NCI-H1694 (cell line): Measurements from ENCODE around the gene APCDD1L.
"Not testable (repeated sequence)": the region's sequence is repeated elsewhere in the genome, so short reads cannot be mapped to it uniquely, and the experiment has no call there.

Source experiments
- DNase-seq: peaks from one replicate; lab custom pipeline; 2025; lab: John Stamatoyannopoulos, UW

APCDD1L gene

DNA sequence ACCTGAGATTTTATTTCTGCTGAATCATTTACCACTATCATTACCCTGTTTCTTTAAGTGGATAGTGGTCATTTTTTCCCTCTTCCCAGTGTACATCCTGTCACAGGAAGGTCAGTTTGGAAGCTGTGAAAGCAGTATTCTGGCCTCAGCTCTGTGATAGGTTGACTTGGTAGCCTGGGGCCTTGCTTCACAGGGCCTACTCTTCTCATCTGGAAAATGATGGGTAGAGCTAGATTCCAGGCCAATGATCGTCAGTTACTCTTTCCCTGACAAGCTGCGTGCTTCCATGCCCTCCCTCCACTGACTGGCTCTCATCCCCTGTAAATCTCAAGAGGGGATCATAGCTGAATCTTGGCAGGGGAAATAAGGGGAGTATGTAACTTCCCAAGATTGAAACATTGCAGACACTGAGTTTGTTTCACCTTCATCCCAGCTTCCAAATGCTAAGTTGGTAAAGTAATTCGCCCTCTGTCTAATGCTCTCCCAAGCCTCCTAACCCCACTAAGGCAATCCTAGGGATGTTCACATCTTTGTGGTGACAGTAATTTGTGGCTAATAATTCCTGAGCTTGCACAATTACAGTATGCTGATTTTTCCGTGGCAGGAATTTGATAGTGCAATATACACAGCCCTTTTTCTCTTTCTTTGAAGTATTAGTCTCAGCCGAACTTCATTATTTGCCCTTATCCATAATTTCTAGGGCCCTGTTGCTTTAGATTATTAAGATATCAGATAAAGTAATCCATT lies 75.0 kb downstream of the APCDD1L start:
- DNase-seq, result no peak

DNA sequence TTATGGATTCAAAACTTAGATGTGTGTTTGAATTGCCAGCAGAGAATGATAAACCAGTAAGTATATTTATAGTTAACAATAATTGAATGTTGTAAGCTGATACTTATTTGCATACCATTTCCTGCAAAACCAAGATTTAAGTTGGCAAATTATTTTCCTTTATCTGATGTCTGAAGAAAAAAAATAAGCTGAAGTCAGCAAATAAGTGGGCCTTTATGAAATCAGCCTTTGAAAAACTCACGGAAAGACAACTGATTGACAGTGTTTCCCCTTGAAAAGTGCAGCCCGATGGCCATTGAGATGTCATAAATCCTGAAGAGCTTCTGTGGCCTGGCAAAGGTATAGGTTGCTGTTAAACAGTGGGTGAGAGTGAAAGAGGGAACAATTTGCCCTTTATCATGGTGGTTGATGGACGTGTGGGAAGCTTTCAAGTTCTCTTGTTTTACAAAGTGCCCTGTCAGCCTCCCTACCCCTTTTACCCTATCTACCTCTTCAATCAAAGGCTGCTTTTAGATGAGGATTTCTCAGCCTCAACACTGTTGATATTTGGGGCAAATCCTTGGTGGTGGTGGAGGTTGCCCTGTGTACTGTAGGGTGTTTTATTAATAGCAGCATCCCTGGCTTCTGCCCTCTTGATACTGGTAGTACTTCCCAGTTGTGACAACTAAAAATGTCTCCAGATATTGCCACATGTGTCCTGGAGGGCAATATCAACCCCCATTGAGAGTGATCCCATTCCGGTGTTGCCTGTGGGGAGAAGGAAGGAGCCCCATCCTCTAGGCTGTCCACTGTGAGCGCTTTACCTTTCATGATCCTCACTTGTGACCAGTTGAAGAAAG lies 76.0 kb downstream of the APCDD1L start:
- DNase-seq, result no peak

DNA sequence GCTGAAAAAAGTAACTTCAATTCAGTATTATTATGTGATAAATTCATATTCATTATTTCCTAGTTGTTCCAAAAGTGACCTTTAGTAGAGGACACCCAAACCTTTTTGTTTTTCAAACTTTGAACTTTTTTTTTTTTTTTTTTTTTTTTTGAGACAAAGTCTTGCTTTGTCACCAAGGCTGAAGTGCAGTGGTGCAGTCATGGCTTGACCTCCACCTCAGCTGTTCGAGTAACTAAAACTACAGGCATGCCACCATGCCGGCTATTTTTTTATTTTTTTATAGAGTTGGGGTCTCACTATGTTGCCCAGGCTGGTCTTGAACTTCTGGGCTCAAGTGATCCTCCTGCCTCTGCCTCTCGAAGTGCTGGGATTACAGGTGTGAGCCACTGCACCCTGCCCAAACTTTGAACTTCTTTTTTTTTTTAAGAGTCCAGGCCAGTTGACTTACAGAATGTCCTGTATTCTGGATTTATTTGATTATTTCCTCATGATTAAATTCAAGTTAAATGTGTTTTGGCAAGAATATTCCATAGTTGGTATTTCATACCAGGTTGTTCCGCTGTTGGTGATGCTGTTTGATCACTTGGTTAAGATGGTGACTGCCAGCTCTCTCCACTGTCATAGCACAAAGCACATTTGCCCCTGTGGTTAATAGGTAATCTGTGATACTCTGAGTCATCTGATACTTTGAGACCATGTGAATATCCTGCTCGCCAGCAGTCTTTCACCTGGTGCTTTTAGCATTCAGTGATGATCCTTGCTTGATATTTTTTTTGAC lies 78.1 kb downstream of the APCDD1L start:
- DNase-seq, result no peak

DNA sequence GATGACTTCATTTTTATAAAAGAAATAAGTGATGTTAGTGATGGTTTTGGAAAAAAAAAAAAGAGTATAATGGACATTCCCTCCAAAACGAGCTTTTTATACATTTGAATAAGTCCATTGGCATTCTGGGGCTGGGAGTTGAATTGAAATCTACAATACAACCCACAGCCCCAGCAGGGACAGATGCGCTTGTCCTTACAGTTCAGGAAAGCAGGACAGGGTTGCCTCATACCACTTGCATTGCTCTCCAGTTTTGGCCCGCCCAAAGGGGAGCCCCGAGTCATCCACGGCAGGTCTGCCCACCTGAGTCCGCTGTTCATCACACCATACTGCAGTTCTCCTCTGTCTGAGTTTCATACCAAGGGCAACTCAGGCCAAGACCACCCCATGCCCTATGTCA lies 80.0 kb downstream of the APCDD1L start:
- no peak for DNase-seq

DNA sequence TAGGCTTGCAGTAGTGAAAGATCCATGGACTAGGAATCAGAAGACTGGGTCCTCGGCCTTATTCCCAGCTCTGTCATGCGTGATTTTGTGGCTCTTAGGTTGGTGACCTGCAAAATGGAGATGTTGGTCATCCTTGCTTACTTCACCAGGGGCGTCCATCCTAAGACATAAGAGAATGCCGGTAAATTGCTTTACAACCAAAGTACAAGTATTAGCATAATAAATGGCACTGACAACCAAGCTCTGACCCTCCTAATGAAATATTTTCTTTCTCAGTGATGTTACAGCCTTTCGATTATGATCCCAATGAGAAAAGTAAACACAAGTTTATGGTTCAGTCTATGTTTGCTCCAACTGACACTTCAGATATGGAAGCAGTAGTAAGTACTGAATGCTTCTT lies 80.9 kb downstream of the APCDD1L start:
- no peak for DNase-seq

DNA sequence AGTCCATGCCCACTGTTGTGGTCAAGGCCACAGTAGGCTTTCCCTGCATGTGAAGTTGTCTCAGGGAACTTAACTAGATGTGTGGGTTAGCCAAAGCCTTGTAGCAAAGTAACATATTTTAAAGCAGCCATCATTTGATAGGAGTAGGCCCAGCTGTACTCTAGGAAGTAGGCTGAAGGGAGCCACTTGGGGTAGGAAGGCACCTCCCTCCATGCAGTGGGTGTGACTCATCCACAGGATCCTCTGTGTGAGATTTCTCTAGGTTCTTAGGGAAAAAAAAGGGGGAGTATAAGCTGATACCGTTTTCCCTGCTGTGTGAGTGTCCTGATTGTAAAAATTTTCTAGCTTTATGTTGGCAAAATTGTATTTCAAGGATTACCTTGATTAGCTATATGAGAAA lies 81.4 kb downstream of the APCDD1L start:
- no peak for DNase-seq

DNA sequence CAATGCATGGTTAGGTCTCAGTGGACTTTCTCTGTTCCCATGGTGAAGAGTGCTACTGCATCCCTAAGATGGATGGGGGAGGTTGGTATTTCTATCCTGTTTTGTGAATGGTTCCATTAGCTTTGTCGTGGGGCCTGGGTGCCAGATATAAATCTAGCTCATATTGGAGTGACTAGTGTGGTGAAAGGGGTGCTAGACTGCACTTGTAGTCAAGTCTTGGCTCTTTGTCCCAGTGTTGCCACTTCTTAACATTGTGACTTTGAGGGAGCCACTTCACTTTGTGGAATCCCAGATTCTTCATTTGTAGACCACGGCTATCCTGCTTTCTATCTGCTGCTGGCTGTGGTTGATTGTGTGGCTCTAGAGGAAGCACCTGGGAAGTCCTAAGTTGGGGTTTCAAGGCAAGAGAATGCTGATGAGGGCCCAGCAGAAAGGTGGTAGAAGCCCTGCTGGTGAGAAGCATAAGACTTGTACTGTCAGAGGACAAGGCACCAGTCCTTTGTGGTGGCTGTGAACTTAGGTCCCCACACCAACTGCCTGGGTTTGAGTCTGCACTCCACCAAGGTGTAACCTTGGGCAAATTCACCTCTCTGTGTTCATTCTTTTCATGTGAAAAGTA lies 82.1 kb downstream of the APCDD1L start:
- DNase-seq, result no peak

DNA sequence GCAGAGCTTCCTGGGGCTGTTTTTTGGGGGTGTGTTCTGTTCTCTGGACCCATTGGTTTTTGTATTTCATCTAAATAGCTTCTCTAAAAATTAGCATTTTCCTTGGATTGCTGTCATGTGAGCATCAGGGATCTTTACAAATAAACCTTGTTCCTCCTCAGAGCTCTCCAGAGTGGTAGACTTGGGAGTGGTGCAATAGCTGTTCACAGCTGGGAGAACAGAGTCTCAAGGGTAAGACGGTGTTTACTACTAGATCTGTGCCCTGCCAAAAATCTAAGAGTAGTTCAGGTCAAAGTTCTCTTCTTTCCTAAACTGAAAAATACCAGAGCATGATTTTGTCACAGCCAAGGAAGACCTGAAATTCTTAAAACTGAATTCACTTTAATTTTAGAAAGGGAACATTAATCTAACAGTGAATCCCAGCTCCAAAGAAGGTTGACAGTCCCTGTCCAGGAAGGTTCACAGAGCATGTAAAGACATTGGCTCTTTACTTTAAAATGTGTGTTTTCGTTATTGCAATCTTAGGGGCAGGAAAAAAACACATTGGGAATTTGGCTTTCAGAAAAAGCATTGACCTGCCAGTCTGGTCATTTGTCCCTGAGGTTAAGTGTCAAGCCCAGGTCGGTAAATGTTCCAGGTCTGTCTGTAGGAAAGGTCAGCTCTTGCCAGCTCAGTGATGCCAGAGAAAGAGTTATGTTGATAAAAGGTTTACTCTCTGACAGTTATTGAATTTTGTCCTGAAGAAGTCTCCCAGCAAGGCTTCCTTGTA lies 82.8 kb downstream of the APCDD1L start:
- DNase-seq, result no peak

DNA sequence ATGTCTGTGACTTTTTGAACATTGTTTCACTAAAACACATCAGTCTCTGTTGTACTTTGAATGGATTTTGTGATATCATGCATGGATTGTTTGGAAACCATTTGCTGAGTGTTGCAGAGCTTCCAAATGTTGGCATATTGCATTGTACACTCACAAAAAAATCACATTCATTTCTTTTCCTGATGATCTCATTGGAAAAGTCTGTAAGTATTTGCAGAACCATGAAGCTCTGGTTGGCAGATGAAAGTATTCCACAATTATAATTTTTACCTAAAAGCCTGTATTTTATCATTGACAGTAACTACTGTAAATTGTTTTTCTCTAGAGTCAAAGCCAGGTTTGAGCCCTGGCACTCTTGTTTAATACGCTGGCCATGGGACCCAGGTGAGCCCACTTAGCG lies 84.1 kb downstream of the APCDD1L start:
- no peak for DNase-seq

DNA sequence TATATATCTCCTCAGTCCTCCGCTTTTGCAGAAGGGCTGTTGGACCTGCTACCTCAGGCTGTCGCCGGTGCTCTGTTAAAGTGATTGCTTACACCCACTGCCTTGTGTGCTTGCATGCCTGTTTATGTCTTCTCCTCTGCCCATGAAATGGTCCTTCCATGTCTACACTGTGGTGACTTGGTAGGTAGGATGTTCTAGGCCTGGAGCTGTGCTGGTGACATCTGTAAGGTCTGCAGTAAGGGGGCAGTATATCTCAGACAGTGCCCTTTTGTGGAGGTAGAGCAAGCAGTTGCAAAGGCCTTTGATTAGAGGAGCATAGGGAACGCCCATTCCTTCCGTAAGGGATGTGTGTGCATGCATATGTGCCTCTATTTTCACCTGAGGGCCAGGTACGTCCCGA lies 85.9 kb downstream of the APCDD1L start:
- no peak for DNase-seq

DNA sequence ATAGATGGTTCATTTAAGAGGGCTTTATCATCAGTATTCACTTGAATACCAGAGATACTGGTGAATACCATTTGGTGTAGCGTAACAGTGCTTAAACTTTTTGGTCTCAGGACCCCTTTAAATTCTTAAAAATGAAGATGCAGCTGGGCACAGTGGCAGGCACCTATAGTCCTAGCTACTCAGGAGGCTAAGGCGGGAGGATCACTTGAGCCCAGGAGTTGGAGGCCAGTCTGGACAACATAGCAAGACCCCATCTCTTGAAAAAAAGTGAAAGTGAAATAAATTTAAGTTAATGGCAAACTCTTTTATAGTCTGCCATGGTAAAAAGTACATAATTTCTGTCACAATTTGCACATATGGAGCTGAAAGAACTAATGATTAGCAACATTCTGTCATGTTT lies 86.8 kb downstream of the APCDD1L start:
- no peak for DNase-seq

DNA sequence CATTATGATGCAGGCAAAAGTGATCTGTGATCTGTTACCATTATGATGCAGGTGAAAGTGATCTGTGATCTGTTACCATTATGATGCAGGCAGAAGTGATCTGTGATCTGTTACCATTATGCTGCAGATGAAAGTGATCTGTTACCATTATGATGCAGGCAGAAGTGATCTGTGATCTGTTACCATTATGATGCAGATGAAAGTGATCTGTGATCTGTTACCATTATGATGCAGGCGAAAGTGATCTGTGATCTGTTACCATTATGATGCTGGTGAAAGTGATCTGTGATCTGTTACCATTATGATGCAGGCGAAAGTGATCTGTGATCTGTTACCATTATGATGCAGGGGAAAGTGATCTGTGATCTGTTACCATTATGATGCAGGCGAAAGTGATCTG lies 87.6 kb downstream of the APCDD1L start:
- not testable (repeated sequence) for DNase-seq

DNA sequence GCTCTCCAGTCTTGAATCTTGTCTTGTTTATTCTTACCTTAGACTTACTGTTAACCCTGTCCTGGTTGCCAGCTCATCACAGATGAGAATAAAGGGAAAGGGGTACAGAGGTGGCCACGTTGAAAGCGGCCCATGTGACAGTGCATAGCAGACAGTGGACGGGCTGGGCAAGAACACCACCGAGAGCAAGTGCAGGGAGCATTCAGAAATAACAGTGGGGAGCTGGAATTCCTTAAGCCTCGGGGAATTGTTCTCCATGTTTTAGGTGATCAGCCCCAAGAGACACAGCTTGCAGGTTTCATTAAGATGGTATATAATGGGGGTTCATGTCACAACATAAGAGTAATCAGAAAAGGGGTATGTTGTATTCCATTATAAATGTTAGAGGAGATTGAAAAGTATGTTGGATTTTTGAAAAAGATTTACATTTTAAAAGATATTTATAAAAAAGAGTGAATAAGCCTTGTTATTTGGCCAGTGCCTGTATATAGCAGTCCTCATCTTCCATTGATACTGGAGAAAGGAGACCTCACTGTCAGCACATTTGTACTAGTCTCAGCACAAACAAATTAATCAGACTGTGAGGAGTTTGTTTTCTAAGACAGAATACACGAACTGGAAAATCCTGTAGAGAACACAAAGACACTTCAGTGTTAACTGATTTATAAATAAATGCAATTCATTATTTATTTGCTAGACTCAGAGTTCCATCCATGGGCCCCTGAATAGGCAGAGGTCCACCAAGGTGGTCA lies 90.8 kb downstream of the APCDD1L start:
- no peak for DNase-seq

DNA sequence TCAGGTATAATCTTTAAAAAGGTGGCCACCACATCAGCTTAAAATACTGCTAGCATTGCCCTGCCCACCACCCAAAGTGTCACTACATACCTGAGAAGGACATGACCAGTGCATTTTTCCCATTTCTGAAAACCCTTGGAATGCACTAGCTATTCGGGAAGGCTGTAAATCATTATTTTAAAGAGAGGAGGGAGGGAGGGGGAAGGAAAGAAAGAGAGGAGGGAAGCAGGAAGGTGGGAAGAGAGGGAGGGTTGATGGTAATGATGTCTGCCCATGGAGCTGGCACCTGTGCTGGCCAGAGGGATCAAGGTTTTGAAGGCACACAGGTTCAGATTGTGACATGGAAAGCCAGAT lies 93.7 kb downstream of the APCDD1L start:
- DNase-seq, result no peak

DNA sequence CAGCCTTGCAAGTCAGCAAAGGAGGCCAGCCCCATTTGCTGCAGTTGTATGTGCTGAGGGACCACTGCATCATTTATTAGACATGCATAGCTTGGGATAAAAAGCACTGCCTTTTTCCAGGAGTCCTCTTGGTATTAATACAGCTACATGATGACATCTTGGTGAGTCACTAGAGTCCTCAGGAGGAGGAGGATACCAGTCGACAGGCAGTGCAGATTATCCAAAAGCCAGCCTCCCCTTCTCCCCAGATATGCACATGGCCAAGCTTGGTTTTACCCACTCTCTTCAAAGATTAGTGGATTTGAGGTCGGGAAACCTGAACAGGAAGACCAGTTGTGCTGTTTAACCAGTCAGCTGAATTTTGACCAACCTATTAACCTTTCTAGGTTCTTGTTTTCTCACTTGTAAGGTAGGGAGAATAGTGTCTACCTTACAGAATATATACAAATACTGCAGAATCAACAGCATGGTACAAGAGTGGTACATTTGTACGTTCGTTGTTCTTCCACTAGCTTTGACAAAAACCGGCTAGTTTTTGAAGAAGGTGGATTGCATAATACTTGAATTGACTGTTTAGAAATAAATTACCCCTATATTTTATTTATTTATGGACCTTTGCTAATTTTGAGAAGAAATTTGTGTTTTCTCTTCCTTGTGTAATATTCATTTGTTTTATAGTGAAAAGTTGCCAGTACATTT lies 94.3 kb downstream of the APCDD1L start:
- DNase-seq, result no peak

DNA sequence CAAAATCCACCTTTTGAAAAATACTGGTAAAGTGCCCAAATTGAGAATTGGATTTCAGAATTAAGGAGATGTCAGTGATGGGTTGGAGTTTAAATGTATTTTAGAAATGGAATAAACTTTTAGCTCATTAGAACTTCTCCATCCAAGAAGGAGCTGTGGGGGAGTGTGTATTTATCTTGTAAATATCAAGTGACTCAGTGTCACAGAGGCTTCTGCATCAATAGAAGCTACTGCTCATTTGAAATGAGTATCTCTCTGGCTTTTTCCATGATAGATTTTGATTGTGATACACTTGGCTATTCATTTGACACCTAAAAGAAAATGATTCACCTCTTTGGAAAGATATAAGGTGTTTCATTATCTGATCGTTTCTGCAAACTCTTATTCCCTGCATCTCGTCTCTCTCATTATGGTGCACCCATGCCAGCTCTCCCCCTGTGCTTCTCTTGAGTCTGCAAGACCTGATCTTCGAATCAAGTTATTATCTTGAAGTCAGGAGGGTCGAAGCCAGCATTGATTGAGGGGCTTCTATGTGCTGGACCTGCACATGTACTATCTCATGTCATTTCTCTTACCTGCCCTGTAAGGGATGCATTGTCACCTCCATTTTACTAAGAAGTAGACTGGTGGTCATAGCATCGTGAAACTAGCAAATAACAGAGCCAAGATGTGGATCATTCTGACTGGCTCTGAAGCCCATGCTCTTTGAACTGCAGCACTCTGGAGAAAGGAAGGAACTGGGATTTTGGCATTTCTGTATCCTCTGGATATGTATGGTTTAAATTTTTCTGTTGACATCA lies 96.0 kb downstream of the APCDD1L start:
- DNase-seq, result no peak

DNA sequence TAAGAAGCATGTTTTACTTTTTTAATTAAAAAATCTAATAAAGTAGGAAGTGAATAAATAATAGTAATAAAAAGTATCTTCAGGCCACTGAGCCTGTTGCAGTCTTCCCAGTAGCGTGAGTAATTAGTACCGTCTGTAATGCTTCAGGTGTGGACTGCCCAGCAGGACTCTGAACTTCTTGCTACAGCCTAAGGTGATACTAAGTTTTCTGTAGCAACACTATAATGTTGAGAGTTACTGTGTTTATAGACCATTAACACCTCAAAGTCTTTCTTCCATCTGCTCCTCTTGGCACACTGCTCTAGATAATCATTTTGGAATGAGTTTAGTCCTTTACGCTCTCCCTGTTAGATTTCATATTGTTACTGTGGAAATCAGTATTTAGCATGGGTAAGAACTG lies 97.8 kb downstream of the APCDD1L start:
- no peak for DNase-seq

DNA sequence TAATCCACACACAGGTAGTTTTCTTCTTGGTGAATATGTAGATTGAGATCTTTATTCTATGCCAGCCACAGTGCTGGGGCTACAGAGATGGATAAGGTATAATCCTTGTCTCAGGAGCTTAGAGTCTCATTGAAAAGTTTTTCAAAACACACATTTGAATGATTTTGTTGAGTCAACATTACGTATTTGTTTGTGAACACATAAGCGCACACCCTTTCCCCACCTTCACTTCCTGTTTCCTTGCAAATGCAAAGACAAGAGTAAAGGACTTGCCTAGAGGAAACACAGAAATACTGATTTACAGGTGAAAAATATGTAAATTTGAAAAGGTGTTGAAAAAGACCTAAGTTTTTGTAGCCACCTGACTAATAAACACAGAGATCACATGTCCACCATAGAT lies 98.4 kb downstream of the APCDD1L start:
- no peak for DNase-seq

DNA sequence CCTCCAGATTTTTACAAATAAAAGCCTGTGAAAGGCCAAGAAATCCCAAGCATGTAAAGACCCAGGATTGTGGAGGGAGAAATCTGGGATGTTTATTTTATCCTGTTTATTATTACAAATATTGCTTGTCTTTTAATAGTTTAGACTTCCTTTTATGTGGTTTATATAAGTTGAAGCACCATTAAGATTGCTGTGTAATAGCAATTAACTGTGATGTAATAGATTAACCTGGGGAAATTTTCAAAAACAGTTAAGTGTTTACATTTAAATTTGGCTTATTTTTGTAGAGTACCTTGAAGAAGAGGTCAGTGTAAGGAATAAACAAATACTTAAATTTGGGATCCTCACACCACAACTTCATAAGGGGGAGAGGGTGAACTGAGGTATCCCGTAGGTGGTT lies 99.1 kb downstream of the APCDD1L start:
- DNase-seq, result no peak
